Measurements from ENCODE around the gene R3HDM2. TPM values are rescaled to one million over a fixed set of nuclear protein-coding genes. Genes with fewer than 3 reads are reported as not detected.

The R3HDM2 gene
- total and polyA plus RNA-seq, 4 experiments from 2014 or later, result 3.9 to 132 (median 71.5) TPM

GRCh38 chr12:57388425-57388824, 42.4 kb downstream of the R3HDM2 start:
- peaks cover 7% of the 10 kb centered on the region for H3K36me3 ChIP-seq (ENCODE audit: insufficient read depth, low read length)

DNA sequence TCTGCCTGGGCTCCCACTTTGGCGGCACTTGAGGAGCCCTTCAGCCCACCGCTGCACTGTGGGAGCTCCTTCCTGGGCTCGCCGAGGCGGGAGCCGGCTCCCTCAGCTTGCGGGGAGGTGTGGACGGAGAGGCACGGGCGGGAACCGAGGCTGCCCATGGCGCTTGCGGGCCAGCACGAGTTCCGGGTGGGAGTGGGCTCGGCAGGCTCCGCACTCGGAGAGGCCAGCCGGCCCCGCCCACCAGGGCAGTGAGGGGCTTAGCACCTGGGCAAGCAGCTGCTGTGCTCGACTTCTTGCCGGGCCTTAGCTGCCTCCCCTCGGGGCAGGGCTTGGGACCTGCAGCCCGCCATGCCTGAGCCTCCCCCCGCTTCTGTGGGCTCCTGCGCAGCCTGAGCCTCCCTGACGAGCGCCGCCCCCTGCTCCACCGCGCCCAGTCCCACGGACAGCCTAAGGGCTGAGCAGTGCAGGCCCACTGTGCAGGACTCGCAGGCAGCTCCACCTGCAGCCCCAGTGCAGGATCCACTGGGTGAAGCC, 44.6 kb downstream of the R3HDM2 start:
- ChIA-PET POLR2A (ENCODE audit: partially characterized antibody) (no interaction called here), CTCF (ENCODE audit: partially characterized antibody) (no interaction called here)
- H3K36me3 ChIP-seq (ENCODE audit: insufficient read depth, low read length), result no peaks in the 10 kb centered on the region
- H3K27ac Mint-ChIP-seq, result no peak overlapping the region
- H3K9me3 Mint-ChIP-seq, result no peaks in the 10 kb centered on the region
- H3K4me1 Mint-ChIP-seq, result peaks cover 0 to 4% (median 2%) of the 10 kb centered on the region in 4 donors
- H3K4me3 ChIP-seq (ENCODE audit: low read length in 2 of 2), result no peak overlapping the region
- no peak overlapping the region for H3K27ac ChIP-seq (ENCODE audit: low read depth, low read length)
- H3K9me3 ChIP-seq (ENCODE audit: control insufficient read depth in 1 of 2, low read length in 2 of 2), result no peaks in the 10 kb centered on the region
- no peaks in the 10 kb centered on the region for H3K27me3 Mint-ChIP-seq
- no peaks in the 10 kb centered on the region for H3K4me1 ChIP-seq (ENCODE audit: insufficient read depth, low read length)
- no peaks in the 10 kb centered on the region for H3K27me3 ChIP-seq (ENCODE audit: insufficient read depth, low read length)
- DNase-seq, result no peak
- H3K4me3 Mint-ChIP-seq, result no peak overlapping the region
- intact Hi-C loops (cut with micrococcal nuclease), result no loop called here
- H3K36me3 Mint-ChIP-seq, result peaks cover 22 to 39% of the 10 kb centered on the region in 2 donors

More at GRCh38 chr12:57388425-57388824, 42.4 kb downstream of the R3HDM2 start:
- Histone ChIP-seq H3K9me3 (ENCODE audit: control insufficient read depth in 1 of 2, low read length in 2 of 2) (no peaks in the 10 kb centered on the region), H3K4me1 (ENCODE audit: insufficient read depth, low read length) (no peaks in the 10 kb centered on the region), H3K27ac (ENCODE audit: low read depth, low read length) (no peak overlapping the region), H3K27me3 (ENCODE audit: insufficient read depth, low read length) (no peaks in the 10 kb centered on the region), H3K4me3 (ENCODE audit: low read length in 2 of 2) (no peak overlapping the region)
- H3K4me3 Mint-ChIP-seq, result no peak overlapping the region
- DNase-seq, result no peak
- peak overlapping the region in 4 of 7 donors; percentile 4 to 17 (median 12) for H3K27ac Mint-ChIP-seq
- H3K27me3 Mint-ChIP-seq, result no peaks in the 10 kb centered on the region
- CTCF ChIA-PET (ENCODE audit: partially characterized antibody), result no interaction called here
- POLR2A ChIA-PET (ENCODE audit: partially characterized antibody), result interaction anchor here (0.7 kb wide), 1 partner anchor 13 kb away, joined by 3 read pairs; no protein-coding TSS in a partner anchor
- intact Hi-C loops (cut with micrococcal nuclease), result no loop called here
- peaks cover 21 to 47% of the 10 kb centered on the region in 2 donors for H3K36me3 Mint-ChIP-seq
- peaks cover 0 to 4% (median 3%) of the 10 kb centered on the region in 4 donors for H3K4me1 Mint-ChIP-seq
- no peaks in the 10 kb centered on the region for H3K9me3 Mint-ChIP-seq

DNA sequence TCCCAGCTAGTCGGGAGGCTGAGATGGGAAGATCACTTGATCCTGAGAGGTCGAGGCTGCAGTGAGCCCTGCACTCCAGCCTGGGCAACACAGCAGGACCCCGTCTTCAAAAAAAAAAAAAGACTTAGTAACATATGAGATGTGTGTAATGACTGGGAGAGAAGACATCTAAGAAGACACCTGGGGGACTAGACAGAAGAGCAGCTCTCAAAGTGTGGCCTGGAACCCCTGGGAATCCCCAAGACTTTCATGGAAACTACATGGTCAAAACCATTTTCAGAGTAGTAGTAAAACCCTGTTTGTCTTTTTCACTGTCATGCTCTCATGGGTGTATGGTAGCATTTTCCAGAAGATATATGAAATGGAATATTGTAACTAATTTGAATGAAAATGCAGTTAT, 45.3 kb downstream of the R3HDM2 start:
- CTCF ChIA-PET (ENCODE audit: partially characterized antibody), result no interaction called here
- DNase-seq, result no peak
- no peak overlapping the region for H3K27ac ChIP-seq (ENCODE audit: low read depth, low read length)
- no peaks in the 10 kb centered on the region for H3K4me1 ChIP-seq (ENCODE audit: insufficient read depth, low read length)
- H3K36me3 ChIP-seq (ENCODE audit: insufficient read depth, low read length), result no peaks in the 10 kb centered on the region
- no peaks in the 10 kb centered on the region for H3K9me3 Mint-ChIP-seq
- H3K9me3 ChIP-seq (ENCODE audit: control insufficient read depth in 1 of 2, low read length in 2 of 2), result no peaks in the 10 kb centered on the region
- intact Hi-C loops (cut with micrococcal nuclease), result no loop called here
- H3K27me3 Mint-ChIP-seq, result no peaks in the 10 kb centered on the region
- no peak overlapping the region for H3K27ac Mint-ChIP-seq
- no peak overlapping the region for H3K4me3 ChIP-seq (ENCODE audit: low read length in 2 of 2)
- peaks cover 23 to 40% of the 10 kb centered on the region in 2 donors for H3K36me3 Mint-ChIP-seq
- H3K4me3 Mint-ChIP-seq, result no peak overlapping the region
- POLR2A ChIA-PET (ENCODE audit: partially characterized antibody), result no interaction called here
- H3K4me1 Mint-ChIP-seq, result peaks cover 0 to 6% (median 2%) of the 10 kb centered on the region in 4 donors
- no peaks in the 10 kb centered on the region for H3K27me3 ChIP-seq (ENCODE audit: insufficient read depth, low read length)

DNA sequence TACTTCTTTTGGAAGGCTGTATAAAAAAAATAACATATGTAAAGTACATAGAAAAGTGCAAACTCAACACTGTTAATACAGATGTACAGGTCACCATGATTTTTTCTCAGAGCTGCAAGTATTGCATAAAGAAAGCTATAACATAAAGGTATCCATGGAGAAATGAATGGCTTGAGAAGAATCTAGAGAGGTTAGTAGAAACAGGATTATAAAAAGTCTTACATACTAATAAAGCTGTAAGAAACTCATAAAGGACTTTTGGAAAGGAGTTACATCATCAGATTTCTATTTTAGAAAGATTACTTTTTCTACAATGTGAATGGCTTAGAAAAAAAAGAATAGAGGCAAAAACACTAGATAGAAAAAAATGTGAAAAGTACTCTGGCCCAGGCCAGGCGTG, 46.4 kb downstream of the R3HDM2 start:
- H3K27me3 Mint-ChIP-seq, result no peaks in the 10 kb centered on the region
- POLR2A ChIA-PET (ENCODE audit: partially characterized antibody), result no interaction called here

GRCh38 chr12:57381693-57382220, 49.1 kb downstream of the R3HDM2 start:
- Mint-ChIP-seq H3K9me3 (no peaks in the 10 kb centered on the region), H3K27me3 (no peaks in the 10 kb centered on the region), H3K36me3 (peaks cover 15 to 33% of the 10 kb centered on the region in 2 donors), H3K27ac (peak overlapping the region in 1 of 7 donors; percentile 71), H3K4me1 (peaks cover 4 to 22% (median 5%) of the 10 kb centered on the region in 4 donors), H3K4me3 (no peak overlapping the region)
- Histone ChIP-seq H3K36me3 (ENCODE audit: insufficient read depth, low read length) (no peaks in the 10 kb centered on the region), H3K4me3 (ENCODE audit: low read length in 2 of 2) (no peak overlapping the region), H3K27me3 (ENCODE audit: insufficient read depth, low read length) (no peaks in the 10 kb centered on the region), H3K4me1 (ENCODE audit: insufficient read depth, low read length) (no peaks in the 10 kb centered on the region), H3K9me3 (ENCODE audit: control insufficient read depth in 1 of 2, low read length in 2 of 2) (no peaks in the 10 kb centered on the region), H3K27ac (ENCODE audit: low read depth, low read length) (no peak overlapping the region)
- ChIA-PET POLR2A (ENCODE audit: partially characterized antibody) (no interaction called here), CTCF (ENCODE audit: partially characterized antibody) (no interaction called here)
- intact Hi-C loops (cut with micrococcal nuclease), result no loop called here
- DNase-seq, result no peak

More for the DNA sequence above, 46.4 kb downstream of the R3HDM2 start:
- Histone ChIP-seq H3K36me3 (ENCODE audit: insufficient read depth, low read length) (no peaks in the 10 kb centered on the region), H3K4me1 (ENCODE audit: insufficient read depth, low read length) (no peaks in the 10 kb centered on the region), H3K27me3 (ENCODE audit: insufficient read depth, low read length) (no peaks in the 10 kb centered on the region), H3K4me3 (ENCODE audit: low read length in 2 of 2) (no peak overlapping the region), H3K9me3 (ENCODE audit: control insufficient read depth in 1 of 2, low read length in 2 of 2) (no peaks in the 10 kb centered on the region), H3K27ac (ENCODE audit: low read depth, low read length) (no peak overlapping the region)
- DNase-seq, result no peak
- no peaks in the 10 kb centered on the region for H3K9me3 Mint-ChIP-seq
- peaks cover 21 to 37% of the 10 kb centered on the region in 2 donors for H3K36me3 Mint-ChIP-seq
- H3K4me1 Mint-ChIP-seq, result peaks cover 0 to 15% (median 2%) of the 10 kb centered on the region in 4 donors
- intact Hi-C loops (cut with micrococcal nuclease), result no loop called here
- CTCF ChIA-PET (ENCODE audit: partially characterized antibody), result no interaction called here
- H3K4me3 Mint-ChIP-seq, result no peak overlapping the region
- H3K27ac Mint-ChIP-seq, result peak overlapping the region in 1 of 7 donors; percentile 18

GRCh38 chr12:57380300-57380699, 50.5 kb downstream of the R3HDM2 start:
- Histone ChIP-seq H3K36me3 (ENCODE audit: insufficient read depth, low read length) (no peaks in the 10 kb centered on the region), H3K9me3 (ENCODE audit: control insufficient read depth in 1 of 2, low read length in 2 of 2) (no peaks in the 10 kb centered on the region), H3K27ac (ENCODE audit: low read depth, low read length) (no peak overlapping the region), H3K27me3 (ENCODE audit: insufficient read depth, low read length) (no peaks in the 10 kb centered on the region), H3K4me1 (ENCODE audit: insufficient read depth, low read length) (no peaks in the 10 kb centered on the region), H3K4me3 (ENCODE audit: low read length in 2 of 2) (no peak overlapping the region)
- Mint-ChIP-seq H3K27me3 (no peaks in the 10 kb centered on the region), H3K36me3 (peaks cover 14 to 34% of the 10 kb centered on the region in 2 donors), H3K4me1 (peaks cover 5 to 26% (median 6%) of the 10 kb centered on the region in 4 donors), H3K27ac (peak overlapping the region in 1 of 7 donors; percentile 28), H3K4me3 (no peak overlapping the region), H3K9me3 (no peaks in the 10 kb centered on the region)
- POLR2A ChIA-PET (ENCODE audit: partially characterized antibody), result no interaction called here
- intact Hi-C loops (cut with micrococcal nuclease), result no loop called here
- CTCF ChIA-PET (ENCODE audit: partially characterized antibody), result no interaction called here
- DNase-seq, result no peak

DNA sequence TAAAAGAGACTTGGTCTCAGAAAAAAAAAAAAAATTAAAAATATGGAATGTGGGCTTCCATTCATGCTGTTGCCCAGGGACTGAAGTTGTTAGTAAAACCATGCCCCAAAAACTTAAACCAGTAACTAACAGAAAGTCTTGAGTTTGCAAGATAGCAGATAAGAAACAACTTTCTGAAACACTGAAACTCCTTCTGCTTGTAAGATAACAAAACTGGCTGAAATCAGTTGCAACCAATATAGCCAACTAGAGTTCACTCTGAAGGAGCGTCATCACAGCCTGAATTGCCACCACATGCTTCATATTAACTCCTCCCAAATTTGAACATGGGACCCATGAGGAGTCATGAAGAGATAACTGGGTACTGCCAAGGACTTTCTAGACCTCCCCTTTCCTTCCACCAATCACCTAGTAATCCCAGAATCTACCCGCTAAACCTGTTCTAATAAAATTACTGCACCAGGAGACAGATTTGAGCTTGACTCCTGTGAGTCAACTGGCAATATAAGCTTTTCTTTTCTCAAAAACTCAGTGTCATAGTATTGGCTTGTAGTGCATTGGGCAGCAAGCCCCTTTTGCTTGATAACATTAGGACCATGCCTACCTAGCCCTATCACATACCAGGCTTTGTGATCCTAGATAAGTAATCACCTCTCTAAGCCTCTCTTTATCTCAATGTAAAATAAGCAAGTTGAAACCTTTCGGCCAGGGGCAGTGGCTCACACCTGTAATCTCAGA, 53.6 kb downstream of the R3HDM2 start:
- ChIA-PET POLR2A (ENCODE audit: partially characterized antibody) (no interaction called here), CTCF (ENCODE audit: partially characterized antibody) (interaction anchor here (0.7 kb wide), 1 partner anchor 55 kb away, joined by 3 read pairs; no protein-coding TSS in a partner anchor)
- Mint-ChIP-seq H3K36me3 (peaks cover 14 to 32% of the 10 kb centered on the region in 2 donors), H3K4me1 (peaks cover 5 to 31% (median 7%) of the 10 kb centered on the region in 4 donors), H3K9me3 (no peaks in the 10 kb centered on the region), H3K27ac (no peak overlapping the region), H3K4me3 (no peak overlapping the region), H3K27me3 (no peaks in the 10 kb centered on the region)
- no peaks in the 10 kb centered on the region for H3K9me3 ChIP-seq (ENCODE audit: control insufficient read depth in 1 of 2, low read length in 2 of 2)
- no peaks in the 10 kb centered on the region for H3K4me1 ChIP-seq (ENCODE audit: insufficient read depth, low read length)
- no peak overlapping the region for H3K27ac ChIP-seq (ENCODE audit: low read depth, low read length)
- H3K4me3 ChIP-seq (ENCODE audit: low read length in 2 of 2), result no peak overlapping the region
- intact Hi-C loops (cut with micrococcal nuclease), result no loop called here
- H3K36me3 ChIP-seq (ENCODE audit: insufficient read depth, low read length), result no peaks in the 10 kb centered on the region
- H3K27me3 ChIP-seq (ENCODE audit: insufficient read depth, low read length), result no peaks in the 10 kb centered on the region
- DNase-seq, result no peak
